Activated CD4-positive, CD25-positive, alpha-beta regulatory T cell (primary cell): ENCODE data around the gene CCDC3.

Source experiments
- DNase-seq, 4 experiments: peaks; one replicate each; lab custom pipeline; 2025; lab: John Stamatoyannopoulos, UW

The CCDC3 gene

GRCh38 chr10:12961416-12962205, 39.9 kb downstream of the CCDC3 start:
- no peak for DNase-seq

DNA sequence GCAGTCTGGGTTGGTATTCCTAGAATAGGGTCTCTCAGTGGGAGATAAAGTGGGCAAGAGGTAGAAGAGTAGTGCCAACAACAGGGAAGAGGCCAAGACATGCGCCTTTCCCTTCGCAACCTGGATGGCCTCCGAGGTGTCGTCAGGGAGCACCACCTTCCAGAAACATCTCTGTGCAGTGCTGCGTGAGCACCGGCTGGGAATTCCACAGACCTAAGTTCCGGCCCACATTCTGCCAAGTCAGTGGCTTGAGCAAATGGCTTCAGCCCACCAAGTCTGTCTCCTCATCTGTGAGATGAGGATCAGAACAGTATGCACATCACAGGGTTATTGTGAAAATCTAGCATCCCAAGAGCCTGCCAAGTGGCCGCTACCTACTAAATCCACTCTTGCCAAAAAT, 40.6 kb downstream of the CCDC3 start:
- DNase-seq, result no peak

DNA sequence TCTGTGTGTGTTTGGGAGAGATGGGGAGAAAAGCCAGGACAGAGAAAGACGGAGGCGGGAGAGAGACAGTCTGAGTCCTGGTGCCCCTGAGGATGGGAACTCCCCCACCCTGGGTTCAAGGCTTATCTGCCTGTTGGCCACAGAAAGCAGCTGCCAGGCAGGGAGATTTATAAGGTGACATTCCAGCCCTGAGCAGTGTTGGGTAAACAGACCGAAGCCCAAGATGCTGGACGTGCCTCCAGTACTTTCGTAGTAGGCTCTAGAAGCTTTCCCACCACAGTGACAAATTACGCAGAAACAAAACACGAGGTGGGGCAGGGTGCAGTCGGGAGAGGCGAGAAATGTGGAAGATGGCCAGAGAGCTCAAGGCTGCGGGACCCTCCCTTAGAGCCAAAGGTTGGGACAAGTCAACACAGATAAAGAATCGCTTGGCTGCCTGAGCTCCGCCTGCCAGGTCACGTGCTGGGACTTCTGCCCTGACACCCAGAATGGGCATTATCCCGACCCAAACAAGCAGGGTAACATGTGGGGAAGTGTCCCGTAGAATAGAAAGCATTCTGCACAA, 41.1 kb downstream of the CCDC3 start:
- no peak for DNase-seq

GRCh38 chr10:12958546-12959110, 42.9 kb downstream of the CCDC3 start:
- no peak for DNase-seq

GRCh38 chr10:12957081-12957480, 44.4 kb downstream of the CCDC3 start:
- DNase-seq, result no peak

DNA sequence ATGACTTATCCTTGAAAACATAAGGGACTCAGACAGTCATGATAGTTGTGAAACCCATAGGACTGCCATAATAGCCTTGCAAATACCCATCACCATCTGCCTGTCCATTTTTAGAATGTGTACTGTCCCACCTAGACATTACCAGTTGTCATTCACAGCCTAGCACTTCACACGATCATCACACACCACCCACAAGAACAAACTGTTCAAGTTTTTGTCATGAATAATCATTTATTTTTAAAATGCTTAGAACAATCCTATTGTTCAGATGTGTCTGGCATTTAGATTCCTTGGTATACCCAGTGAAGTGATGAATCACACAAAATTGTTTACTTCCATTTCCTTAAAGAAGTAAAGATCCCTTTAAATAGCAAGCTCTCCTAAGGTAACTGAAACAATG, 46.6 kb downstream of the CCDC3 start:
- DNase-seq, result no peak

- no peak for DNase-seq
These were observed 50.9 kb downstream of the CCDC3 start for GRCh38 chr10:12950583-12951128.

DNA sequence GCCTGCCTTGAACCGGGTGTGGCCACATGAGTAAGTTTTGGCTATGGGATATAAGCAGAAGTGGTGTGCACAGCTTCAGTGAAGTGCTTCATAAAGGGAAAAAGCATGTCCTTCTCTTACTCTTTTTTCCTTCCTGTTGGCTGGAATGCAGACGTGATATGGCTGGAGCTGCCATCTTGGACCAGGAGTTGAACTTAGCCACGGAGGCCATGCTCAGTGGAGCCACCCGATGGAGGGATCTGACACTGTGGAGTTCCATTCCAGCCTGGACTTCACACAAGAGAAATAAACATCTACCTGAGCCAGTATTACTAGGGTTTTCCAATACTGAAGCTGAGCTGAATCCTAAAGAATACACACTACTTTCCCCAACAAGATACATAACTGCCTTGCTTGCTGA, 52.3 kb downstream of the CCDC3 start:
- DNase-seq, result no peak

- no peak for DNase-seq
These were observed 53.8 kb downstream of the CCDC3 start for GRCh38 chr10:12947741-12948140.

DNA sequence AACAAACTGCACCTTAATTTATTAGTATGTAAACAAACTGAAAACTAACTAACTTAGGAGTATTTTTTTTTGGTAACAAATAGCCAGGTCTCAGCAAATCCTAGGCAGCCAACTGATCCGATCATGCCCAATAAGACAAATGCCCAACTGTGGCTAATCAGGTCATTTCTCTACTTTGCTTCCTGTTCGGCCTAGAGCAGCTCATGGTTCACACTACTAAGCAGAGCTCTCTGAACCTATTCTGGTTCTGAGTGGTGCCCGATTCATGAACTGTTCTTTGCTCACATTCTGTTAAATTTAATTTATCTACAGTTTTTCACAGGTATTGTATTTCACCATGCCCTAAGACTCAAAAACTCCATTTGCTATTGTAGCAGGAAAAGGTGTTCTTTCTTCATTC, 55.1 kb downstream of the CCDC3 start:
- no peak for DNase-seq

GRCh38 chr10:12945690-12946359, 55.7 kb downstream of the CCDC3 start:
- DNase-seq, result no peak

DNA sequence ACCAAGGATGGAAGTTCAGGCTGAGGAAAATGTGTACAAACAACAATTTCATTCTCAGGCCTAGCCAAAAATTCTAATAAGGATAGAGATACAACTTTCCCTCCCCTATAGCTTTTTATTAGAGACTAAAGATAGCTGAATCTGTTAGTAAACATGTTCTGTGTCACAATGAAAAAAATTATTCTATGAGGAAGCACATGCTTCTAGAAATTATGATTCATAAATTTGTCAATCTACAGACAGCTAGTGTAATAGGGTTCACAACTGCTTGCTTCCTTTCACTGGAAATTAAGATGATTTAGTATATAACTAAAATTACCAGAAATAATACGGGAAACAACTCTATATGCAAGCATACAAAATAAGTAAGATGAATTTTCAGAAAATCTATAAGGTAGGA, 56.6 kb downstream of the CCDC3 start:
- no peak for DNase-seq

DNA sequence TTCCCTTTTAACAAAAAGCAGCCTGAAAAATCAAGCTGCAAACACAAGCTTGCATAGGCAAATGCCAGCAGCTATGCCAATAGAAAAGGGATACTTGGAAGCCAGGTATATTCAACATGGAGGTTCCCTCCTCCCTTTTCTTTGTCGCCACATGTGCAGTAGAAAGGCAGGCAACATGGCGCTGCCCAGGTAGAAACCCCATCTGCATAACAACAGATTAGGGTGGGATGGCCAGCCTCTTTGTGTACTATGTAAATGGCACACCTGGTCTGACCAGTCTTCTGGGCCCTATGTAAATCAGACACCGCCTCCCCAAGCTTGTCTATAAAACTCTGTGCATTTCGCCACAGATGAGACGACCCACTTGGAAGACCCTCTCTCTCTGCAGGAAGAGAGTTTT, 58.1 kb downstream of the CCDC3 start:
- DNase-seq, result no peak

GRCh38 chr10:12941966-12942365, 59.5 kb downstream of the CCDC3 start:
- DNase-seq, result no peak

DNA sequence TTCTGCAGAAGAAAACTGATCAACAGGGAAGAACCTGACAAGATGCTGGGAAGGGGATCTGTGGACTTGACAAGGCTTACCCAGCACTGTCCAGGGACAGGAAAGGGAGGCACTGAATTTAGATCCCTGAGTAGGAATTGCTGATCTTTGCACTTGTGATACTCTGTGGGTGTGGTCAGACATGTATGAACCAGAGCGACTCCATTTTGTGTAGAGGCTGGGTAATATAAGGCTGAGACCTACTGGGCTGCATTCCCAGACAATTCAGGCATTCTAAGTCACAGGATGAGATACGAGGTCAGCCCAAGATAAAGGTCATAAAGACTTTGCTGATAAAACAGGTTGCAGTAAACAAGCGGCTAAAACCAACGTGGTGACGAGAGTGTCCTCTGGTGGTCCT, 60.7 kb downstream of the CCDC3 start:
- no peak for DNase-seq

DNA sequence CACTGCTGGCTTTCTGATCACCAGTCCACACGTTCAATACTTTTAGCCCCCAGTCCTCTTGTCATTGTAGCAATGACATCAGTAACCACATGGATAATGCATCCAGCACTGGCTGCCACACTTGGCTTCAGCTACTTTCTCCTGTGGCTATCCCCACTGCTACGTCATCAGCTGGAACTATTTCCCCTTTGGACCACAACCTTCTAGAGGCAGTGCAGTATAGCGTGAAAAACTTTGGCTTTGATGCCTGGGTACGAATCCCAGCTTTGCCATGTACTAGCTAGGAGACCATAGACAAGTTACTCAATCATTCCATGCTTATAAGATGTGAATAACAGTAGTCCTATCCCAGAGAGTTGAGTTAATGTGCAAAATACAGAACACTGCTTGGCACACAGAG, 63.2 kb downstream of the CCDC3 start:
- no peak for DNase-seq

GRCh38 chr10:12937527-12937926, 64.0 kb downstream of the CCDC3 start:
- no peak for DNase-seq

- no peak for DNase-seq
These were observed 66.7 kb downstream of the CCDC3 start for GRCh38 chr10:12934777-12935176.

GRCh38 chr10:12929381-12929780, 72.1 kb downstream of the CCDC3 start:
- no peak for DNase-seq

- no peak for DNase-seq
These were observed 72.9 kb downstream of the CCDC3 start for GRCh38 chr10:12928571-12928970.

GRCh38 chr10:12927896-12928295, 73.6 kb downstream of the CCDC3 start:
- no peak for DNase-seq

- no peak for DNase-seq
These were observed 75.7 kb downstream of the CCDC3 start for GRCh38 chr10:12925845-12926244.

GRCh38 chr10:12924911-12925310, 76.6 kb downstream of the CCDC3 start:
- DNase-seq, result no peak
